Liver (tissue), 9 donors: ENCODE results near the gene CPA1. TPM values are rescaled to one million over a fixed set of nuclear protein-coding genes. Genes with fewer than 3 reads are reported as not detected.

ENCODE experiments used
- DNase-seq: peaks from one replicate; pipeline ENCODE4 v3.0.0-alpha.2; 2017; ENCODE audit warnings: low spot score
- H3K27ac ChIP-seq, 2 donors: one replicate each; pipeline ENCODE4 v1.7.0; 2013; ENCODE audit warnings: inconsistent platforms in 2 of 2, low read length in 2 of 2, control low read depth in 1 of 2, low read depth in 1 of 2, mild to moderate bottlenecking in 1 of 2
- H3K27me3 ChIP-seq, 4 donors: one replicate each; pipeline versions ENCODE4 v1.6.1 to v1.7.0; 2013; ENCODE audit warnings: low read length in 3 of 4, inconsistent platforms in 1 of 4, mild to moderate bottlenecking in 1 of 4, moderate library complexity in 1 of 4; ENCODE audit not compliant: control insufficient read depth in 4 of 4, insufficient read depth in 4 of 4
- H3K36me3 ChIP-seq, 4 donors: one replicate each; pipeline versions ENCODE4 v1.6.1 to v1.7.0; 2013; ENCODE audit warnings: low read length in 3 of 4, mild to moderate bottlenecking in 3 of 4, low read depth in 1 of 4, moderate library complexity in 1 of 4; ENCODE audit not compliant: control insufficient read depth in 4 of 4, insufficient read depth in 3 of 4
- H3K4me1 ChIP-seq, 4 donors: one replicate each; pipeline versions ENCODE4 v1.6.1 to v1.7.0; 2013; ENCODE audit warnings: low read length in 3 of 4, mild to moderate bottlenecking in 3 of 4, moderate library complexity in 1 of 4; ENCODE audit not compliant: control insufficient read depth in 4 of 4, insufficient read depth in 4 of 4
- H3K4me3 ChIP-seq, 3 donors: one replicate each; pipeline versions ENCODE4 v1.6.1 to v1.7.0; 2013; ENCODE audit warnings: low read length in 3 of 3, control low read depth in 1 of 3, low read depth in 1 of 3, mild to moderate bottlenecking in 1 of 3
- H3K9ac ChIP-seq, 2 donors: one replicate each; pipeline ENCODE4 v1.7.0; 2013; ENCODE audit warnings: low read length in 2 of 2, mild to moderate bottlenecking in 2 of 2, moderate library complexity in 2 of 2, control low read depth in 1 of 2, low read depth in 1 of 2
- H3K9me3 ChIP-seq, 4 donors: one replicate each; pipeline versions ENCODE4 v1.6.1 to v1.7.0; 2013; ENCODE audit warnings: low read length in 3 of 4; ENCODE audit not compliant: control insufficient read depth in 4 of 4
- EGR1 ChIP-seq, 2 donors: IDR thresholded peaks; 2 replicates each; pipeline ENCODE4 v1.6.1; 2016 to 2018; ENCODE audit warnings: antibody characterized with exemption in 2 of 2, low read depth in 2 of 2
- FOXA1 ChIP-seq: IDR thresholded peaks from 2 replicates; pipeline ENCODE4 v1.6.1; 2016; ENCODE audit warnings: antibody characterized with exemption
- FOXA2 ChIP-seq: IDR thresholded peaks from 2 replicates; pipeline ENCODE4 v1.6.1; 2016; ENCODE audit warnings: antibody characterized with exemption
- HNF4A ChIP-seq, 2 donors: conservative IDR thresholded peaks; 2 replicates each; pipeline ENCODE4 v1.6.1; 2016; ENCODE audit warnings: antibody characterized with exemption in 2 of 2, mild to moderate bottlenecking in 2 of 2
- HNF4G ChIP-seq: IDR thresholded peaks from 2 replicates; pipeline ENCODE4 v1.6.1; 2016; ENCODE audit warnings: antibody characterized with exemption
- JUND ChIP-seq, 2 donors: IDR thresholded peaks; 2 replicates each; pipeline ENCODE4 v1.6.1; 2016; ENCODE audit warnings: antibody characterized with exemption in 2 of 2
- NR2F2 ChIP-seq: IDR thresholded peaks from 2 replicates; pipeline ENCODE4 v1.6.1; 2016; ENCODE audit warnings: antibody characterized with exemption
- RAD21 ChIP-seq, 2 donors: IDR thresholded peaks; 2 replicates each; pipeline ENCODE4 v1.6.1; 2016; ENCODE audit warnings: antibody characterized with exemption in 2 of 2, mild to moderate bottlenecking in 2 of 2
- RXRA ChIP-seq, 2 donors: IDR thresholded peaks; 2 replicates each; pipeline ENCODE4 v1.6.1; 2017 to 2018; ENCODE audit warnings: antibody characterized with exemption in 2 of 2, mild to moderate bottlenecking in 1 of 2
- SP1 ChIP-seq: IDR thresholded peaks from 2 replicates; pipeline ENCODE4 v1.6.1; 2018; ENCODE audit warnings: antibody characterized with exemption, mild to moderate bottlenecking
- TAF1 ChIP-seq: conservative IDR thresholded peaks from 2 replicates; pipeline ENCODE4 v1.6.1; 2016; ENCODE audit warnings: antibody characterized with exemption, mild to moderate bottlenecking
- YY1 ChIP-seq: IDR thresholded peaks from 2 replicates; pipeline ENCODE4 v1.6.1; 2016; ENCODE audit warnings: antibody characterized with exemption, mild to moderate bottlenecking
- WGBS: extraction: QIAGEN DNeasy Blood & Tissue Kit; methylation state at CpG from one replicate; pipeline ENCODE4 v1.1.7; 2013; 5-methylcytosine and 5-hydroxymethylcytosine counted together
- polyA plus RNA-seq, 2 donors: library from polyadenylated mRNA; stranded (reverse) in 1 of 2; unstranded in 1 of 2; fragments of 200-250 nt in 1 of 2; fragments of >200 nt in 1 of 2; fragmentation: Nextera tagmentation in 1 of 2; extraction: Ambion mirVana in 1 of 2; gene quantifications; one replicate each; pipeline versions ENCODE4 v1.2.1 to v1.2.3, GENCODE V29; 2013 to 2015
- total RNA-seq, 2 donors: library from RNA; depleted of rRNA; stranded (reverse); fragments of >200 nt; gene quantifications; one replicate each; pipeline ENCODE4 v1.2.3, GENCODE V29; 2014
- TF ChIP-seq, protein P1 (sequence below): fragments of 150-350 bp; IDR thresholded peaks from 2 replicates; pipeline ENCODE4 v1.5.1; 2017; ENCODE audit warnings: improper control_type of control experiment, low read depth, low read length; ENCODE audit not compliant: missing input control
- TF ChIP-seq, protein P2 (sequence below): IDR thresholded peaks from 2 replicates; pipeline ENCODE4 v1.6.1; 2016; ENCODE audit warnings: antibody characterized with exemption
- TF ChIP-seq, protein P3 (sequence below): IDR thresholded peaks from 2 replicates; pipeline ENCODE4 v1.6.1; 2016; ENCODE audit warnings: antibody characterized with exemption
- donor health status: healthy.
- donor health status: healthy.
- donor health status: healthy.
- donor health status: healthy.
- donor health status: healthy.

The CPA1 gene
- total and polyA plus RNA-seq, 4 donors, result 0.07 to 0.42 TPM; not detected in 2

DNA sequence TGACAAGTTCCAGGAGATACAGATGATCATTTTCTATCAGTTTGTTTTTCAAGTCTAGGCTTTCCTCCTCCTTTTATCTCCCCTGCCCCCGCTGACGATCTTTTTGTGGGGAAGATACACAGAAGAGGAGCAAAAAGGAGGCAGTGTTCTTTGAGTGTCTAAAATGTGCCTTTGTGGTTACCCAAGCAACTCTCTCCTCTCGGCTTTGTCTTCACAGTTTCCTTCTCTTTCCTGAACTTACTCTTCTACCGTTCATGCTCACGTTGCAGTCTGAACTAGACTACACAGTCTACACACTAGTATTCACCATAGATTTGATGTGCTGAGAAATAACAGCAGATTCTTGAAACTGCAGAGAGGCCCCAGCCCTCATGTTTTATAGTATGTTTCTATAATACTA is 36.9 kb downstream of the CPA1 start:
- H3K4me3 ChIP-seq, result no peak overlapping the region
- DNase-seq, result no peak
- H3K4me1 ChIP-seq, result peaks cover 0 to 1% (median 0%) of the 10 kb centered on the region in 4 donors
- H3K36me3 ChIP-seq, result no peaks in the 10 kb centered on the region
- WGBS, result 77% methylated on average over 5 of the region's 5 CpGs
- no peak for TF ChIP-seq YY1
- TF ChIP-seq RAD21 (IDR thresholded peaks at IDR 0.05), result no peak
- no peak for TF ChIP-seq TAF1
- TF ChIP-seq, protein P1, sequence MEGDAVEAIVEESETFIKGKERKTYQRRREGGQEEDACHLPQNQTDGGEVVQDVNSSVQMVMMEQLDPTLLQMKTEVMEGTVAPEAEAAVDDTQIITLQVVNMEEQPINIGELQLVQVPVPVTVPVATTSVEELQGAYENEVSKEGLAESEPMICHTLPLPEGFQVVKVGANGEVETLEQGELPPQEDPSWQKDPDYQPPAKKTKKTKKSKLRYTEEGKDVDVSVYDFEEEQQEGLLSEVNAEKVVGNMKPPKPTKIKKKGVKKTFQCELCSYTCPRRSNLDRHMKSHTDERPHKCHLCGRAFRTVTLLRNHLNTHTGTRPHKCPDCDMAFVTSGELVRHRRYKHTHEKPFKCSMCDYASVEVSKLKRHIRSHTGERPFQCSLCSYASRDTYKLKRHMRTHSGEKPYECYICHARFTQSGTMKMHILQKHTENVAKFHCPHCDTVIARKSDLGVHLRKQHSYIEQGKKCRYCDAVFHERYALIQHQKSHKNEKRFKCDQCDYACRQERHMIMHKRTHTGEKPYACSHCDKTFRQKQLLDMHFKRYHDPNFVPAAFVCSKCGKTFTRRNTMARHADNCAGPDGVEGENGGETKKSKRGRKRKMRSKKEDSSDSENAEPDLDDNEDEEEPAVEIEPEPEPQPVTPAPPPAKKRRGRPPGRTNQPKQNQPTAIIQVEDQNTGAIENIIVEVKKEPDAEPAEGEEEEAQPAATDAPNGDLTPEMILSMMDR, result no peak
- TF ChIP-seq, protein P2, sequence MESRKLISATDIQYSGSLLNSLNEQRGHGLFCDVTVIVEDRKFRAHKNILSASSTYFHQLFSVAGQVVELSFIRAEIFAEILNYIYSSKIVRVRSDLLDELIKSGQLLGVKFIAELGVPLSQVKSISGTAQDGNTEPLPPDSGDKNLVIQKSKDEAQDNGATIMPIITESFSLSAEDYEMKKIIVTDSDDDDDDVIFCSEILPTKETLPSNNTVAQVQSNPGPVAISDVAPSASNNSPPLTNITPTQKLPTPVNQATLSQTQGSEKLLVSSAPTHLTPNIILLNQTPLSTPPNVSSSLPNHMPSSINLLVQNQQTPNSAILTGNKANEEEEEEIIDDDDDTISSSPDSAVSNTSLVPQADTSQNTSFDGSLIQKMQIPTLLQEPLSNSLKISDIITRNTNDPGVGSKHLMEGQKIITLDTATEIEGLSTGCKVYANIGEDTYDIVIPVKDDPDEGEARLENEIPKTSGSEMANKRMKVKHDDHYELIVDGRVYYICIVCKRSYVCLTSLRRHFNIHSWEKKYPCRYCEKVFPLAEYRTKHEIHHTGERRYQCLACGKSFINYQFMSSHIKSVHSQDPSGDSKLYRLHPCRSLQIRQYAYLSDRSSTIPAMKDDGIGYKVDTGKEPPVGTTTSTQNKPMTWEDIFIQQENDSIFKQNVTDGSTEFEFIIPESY, result no peak
- TF ChIP-seq SP1, result no peak
- TF ChIP-seq EGR1 (IDR thresholded peaks at IDR 0.05; ENCODE audit: low read depth in 2 of 2), result no peak
- no peak for TF ChIP-seq HNF4G
- no peak for TF ChIP-seq JUND (IDR thresholded peaks at IDR 0.05)
- no peak for TF ChIP-seq FOXA1
- no peak for TF ChIP-seq HNF4A (conservative IDR thresholded peaks at IDR 0.05)
- no peak overlapping the region for H3K9ac ChIP-seq
- no peak overlapping the region for H3K27ac ChIP-seq
- H3K9me3 ChIP-seq, result no peaks in the 10 kb centered on the region
- H3K27me3 ChIP-seq, result no peaks in the 10 kb centered on the region

DNA sequence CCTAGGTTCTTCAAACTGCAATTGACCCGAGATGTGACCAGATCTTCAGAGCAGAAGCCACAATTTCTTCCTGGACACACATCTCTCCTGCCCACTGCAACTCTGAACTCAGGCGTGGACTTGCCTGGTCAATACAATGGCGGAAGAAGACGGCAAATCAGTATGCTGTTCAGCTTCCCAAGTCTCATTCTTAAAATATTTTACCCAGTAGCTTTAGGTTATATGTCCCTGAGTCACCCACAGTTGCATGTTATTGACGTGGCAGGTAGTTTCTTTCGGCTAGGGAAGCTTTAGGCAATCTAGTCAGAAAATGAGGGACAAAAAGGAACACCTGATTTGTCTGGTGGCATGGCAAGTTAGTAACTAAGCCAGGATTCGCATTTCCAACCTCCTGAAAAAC is 38.0 kb downstream of the CPA1 start:
- H3K27ac ChIP-seq, result no peak overlapping the region
- no peaks in the 10 kb centered on the region for H3K36me3 ChIP-seq
- H3K4me3 ChIP-seq, result no peak overlapping the region
- no peak for DNase-seq
- H3K4me1 ChIP-seq, result peaks cover 0 to 1% (median 0%) of the 10 kb centered on the region in 4 donors
- TF ChIP-seq HNF4A (conservative IDR thresholded peaks at IDR 0.05) (no peak), RAD21 (IDR thresholded peaks at IDR 0.05) (no peak), SP1 (no peak), RXRA (IDR thresholded peaks at IDR 0.05) (no peak), HNF4G (no peak), TAF1 (no peak), JUND (IDR thresholded peaks at IDR 0.05) (no peak), NR2F2 (no peak), FOXA2 (no peak)
- TF ChIP-seq, protein P1, result no peak
- TF ChIP-seq, protein P3, sequence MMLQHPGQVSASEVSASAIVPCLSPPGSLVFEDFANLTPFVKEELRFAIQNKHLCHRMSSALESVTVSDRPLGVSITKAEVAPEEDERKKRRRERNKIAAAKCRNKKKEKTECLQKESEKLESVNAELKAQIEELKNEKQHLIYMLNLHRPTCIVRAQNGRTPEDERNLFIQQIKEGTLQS, result no peak
- no peak overlapping the region for H3K9ac ChIP-seq
- WGBS, result 96% methylated on average over 7 of the region's 7 CpGs
- no peaks in the 10 kb centered on the region for H3K27me3 ChIP-seq
- H3K9me3 ChIP-seq, result no peaks in the 10 kb centered on the region
